ENCODE results near the gene NF2.

- no peak for TF ChIP-seq POLR2A (IDR thresholded peaks at IDR 0.05)
- no peak for TF ChIP-seq CTCF (IDR thresholded peaks at IDR 0.05)
Measured at GRCh38 chr22:29626497-29627195, 23.2 kb downstream of the NF2 start.
